ENCODE measurements around the gene SIGLEC15.

SIGLEC15 gene

DNA sequence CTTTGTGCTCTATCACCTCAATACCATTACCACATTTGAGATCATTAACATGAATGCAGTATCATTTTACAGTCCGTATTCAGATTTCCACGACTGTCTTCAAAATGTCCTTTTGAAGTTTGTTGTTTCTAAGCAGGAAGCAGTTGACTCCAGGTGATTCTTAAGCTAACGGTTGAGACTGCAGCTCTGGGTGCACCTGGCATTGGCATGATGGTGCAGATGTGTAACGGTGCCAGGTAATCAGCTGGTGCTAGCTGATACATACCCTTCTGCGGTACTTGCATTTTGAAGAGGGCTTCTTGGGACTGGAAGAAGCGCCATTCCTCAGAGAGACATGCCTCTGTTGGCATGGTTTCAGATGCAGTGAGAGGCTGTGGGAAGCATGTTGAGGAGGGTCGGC, 19.5 kb downstream of the SIGLEC15 start:
- TF ChIP-seq, protein P1, sequence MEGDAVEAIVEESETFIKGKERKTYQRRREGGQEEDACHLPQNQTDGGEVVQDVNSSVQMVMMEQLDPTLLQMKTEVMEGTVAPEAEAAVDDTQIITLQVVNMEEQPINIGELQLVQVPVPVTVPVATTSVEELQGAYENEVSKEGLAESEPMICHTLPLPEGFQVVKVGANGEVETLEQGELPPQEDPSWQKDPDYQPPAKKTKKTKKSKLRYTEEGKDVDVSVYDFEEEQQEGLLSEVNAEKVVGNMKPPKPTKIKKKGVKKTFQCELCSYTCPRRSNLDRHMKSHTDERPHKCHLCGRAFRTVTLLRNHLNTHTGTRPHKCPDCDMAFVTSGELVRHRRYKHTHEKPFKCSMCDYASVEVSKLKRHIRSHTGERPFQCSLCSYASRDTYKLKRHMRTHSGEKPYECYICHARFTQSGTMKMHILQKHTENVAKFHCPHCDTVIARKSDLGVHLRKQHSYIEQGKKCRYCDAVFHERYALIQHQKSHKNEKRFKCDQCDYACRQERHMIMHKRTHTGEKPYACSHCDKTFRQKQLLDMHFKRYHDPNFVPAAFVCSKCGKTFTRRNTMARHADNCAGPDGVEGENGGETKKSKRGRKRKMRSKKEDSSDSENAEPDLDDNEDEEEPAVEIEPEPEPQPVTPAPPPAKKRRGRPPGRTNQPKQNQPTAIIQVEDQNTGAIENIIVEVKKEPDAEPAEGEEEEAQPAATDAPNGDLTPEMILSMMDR (IDR thresholded peaks at IDR 0.05) = no peak

DNA sequence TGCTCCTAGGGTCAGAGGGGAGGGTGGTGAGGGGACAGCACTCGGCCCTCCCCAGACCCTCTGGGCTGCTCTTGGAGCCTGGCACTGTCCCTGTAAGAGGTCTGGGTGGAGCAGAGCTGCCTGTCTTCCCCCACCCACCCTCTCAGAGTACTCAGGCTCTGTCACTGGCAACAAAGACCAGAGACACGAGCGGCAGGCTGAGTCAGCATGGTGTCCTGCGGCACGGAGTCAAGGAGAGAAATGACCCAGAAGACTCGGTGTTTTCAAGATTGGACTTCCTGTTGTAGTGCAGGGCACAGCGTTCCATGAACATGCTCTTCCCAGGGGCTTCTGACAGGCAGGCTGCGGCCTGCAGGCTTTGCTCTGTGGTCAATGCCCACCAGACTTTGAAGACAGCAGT, 19.9 kb downstream of the SIGLEC15 start:
- TF ChIP-seq, protein P1 (IDR thresholded peaks at IDR 0.05) = no peak

DNA sequence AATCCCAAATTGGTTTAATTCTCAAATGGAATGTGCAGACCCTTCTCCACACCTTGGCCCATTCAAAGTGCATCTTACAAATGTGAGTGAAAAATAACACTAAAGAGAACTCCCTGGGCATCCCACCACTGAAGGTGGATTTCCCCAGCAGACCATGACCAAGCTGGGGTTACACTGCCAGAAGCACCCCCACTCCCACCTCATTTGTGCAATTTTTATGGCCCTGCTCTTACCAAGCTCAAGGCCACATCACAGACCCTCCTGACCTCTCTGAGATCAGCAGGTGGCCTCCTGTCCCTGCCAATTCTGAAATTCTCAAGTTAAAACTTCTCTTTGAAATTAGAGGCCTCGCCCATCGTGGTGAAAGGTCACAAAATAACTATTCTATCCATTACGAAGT, 21.6 kb downstream of the SIGLEC15 start:
- TF ChIP-seq, protein P1 (IDR thresholded peaks at IDR 0.05) = no peak

DNA sequence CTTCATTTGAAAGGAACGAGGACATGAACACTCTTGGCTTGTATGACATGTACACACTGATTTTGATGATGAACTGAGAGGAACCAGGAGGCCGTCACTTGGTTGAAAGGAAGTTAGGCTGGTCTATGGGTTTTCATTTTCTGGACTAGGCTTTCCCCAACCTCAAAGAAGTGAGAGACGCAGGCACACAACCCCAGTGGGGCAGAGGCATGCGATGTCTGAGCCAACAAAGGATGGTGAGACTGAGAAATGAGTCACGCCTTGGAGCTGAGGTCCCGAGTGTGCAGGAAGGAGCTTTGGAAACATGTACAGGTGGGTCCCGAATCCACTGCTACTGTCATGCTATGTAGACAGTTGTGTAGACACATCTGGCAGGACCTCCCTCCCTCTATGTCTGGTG, 24.1 kb downstream of the SIGLEC15 start:
- TF ChIP-seq, protein P1 (IDR thresholded peaks at IDR 0.05) = no peak

DNA sequence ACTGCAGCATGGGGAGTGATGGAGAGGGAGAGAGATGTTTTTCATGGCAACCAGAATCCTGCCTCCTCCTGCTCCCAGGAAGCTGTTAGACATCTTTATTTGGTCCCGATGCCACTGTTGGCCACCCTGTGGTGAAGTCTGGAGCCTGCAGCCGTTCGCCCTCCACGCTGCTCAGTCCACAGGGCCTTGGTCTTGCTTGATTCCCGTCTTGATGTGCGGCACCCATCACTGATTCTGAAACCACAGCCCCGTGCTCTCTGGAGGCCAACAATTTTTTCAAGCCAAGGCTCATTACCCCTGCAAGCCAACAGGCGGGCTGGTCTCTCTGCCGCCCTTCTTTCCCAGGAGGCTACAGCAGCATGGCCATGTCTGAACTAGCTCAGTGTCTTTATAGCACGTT, 24.5 kb downstream of the SIGLEC15 start:
- TF ChIP-seq, protein P1 (IDR thresholded peaks at IDR 0.05) = peak; percentile 41; the same call in 1 of the 2 replicates

DNA sequence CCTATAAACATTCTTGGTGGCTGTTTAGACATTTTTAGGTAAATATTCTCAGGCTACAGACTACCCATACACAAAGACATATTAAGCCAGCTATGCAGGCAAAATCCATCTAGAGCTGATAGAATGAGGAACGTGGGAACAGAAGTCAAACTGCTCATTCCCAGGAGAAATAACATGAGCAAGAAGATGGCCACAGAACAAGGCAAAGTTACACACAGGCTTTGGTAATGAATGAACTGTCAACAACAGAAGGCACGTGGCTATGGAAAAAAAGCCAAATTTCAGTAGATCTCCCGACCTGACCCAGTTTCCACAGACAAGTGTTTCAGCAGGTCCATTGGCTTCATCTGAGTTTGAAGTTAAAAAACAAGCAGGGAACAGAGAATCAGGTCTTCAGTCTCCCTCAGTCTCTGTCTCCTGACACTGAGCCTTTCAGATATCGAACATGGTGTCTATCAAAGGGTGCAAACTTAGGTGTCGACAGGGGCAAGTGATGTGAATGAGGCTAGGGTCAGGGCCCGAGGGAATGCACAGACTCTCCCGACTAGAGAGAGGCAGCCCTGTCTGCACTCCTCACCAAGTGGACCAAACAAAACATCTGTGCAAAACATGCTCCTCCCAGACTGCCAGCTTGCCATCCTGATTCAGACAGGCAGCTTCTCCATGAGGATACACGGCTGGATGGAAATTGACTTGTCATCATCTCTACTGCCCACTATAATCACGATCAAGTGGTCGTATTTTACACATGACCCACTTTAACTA, 25.9 kb downstream of the SIGLEC15 start:
- TF ChIP-seq, protein P1 (IDR thresholded peaks at IDR 0.05) = no peak

DNA sequence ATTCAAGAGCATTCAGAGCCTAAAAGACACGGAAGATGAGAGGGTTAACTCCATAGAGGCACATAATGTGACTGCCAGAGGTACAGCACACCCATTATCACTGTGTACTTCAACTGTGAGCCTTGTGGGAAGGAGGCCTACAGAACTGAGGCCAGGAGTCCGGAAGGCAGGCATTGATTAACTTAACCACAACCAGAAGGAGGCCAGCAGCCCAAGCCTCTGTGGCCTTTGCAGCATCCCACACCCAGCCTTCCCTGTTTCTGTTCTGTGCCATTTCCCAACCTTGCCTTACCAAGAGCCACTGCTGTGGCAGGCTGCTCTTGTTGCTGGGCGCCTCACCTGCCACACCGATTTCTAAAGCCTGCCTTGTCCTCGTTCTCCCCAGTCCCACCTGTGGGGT, 27.2 kb downstream of the SIGLEC15 start:
- TF ChIP-seq, protein P1 (IDR thresholded peaks at IDR 0.05) = no peak

Measured in LNCAP (cell line).